ENCODE measurements around the gene PTPRR. TPM values are rescaled to one million over a fixed set of nuclear protein-coding genes. Genes with fewer than 3 reads are reported as not detected.

PTPRR gene
- total and polyA plus RNA-seq, 2 donors (not counting 1 experiment from before 2014, with no cell fraction given): 0.44 to 0.50 TPM

DNA sequence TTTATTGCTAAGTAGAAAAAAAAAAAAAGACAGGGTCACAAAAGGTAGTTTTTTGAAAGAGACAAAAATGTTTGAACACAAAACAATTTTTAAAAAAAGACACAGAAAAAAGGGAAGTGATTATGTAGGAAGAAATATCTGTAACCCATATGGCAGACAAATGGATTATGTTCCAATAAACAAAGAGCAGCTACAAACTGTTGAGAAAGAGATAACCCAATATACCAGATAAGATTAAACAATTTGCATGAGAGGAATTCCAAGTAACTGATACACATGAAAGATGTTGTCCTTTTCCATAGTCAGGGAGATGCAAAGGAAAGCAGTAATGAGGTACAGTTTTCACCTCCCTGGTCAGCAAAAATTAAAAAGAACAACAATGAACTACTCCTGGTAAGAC lies 44.9 kb downstream of the PTPRR start:
- Histone ChIP-seq H3K9me3 (ENCODE audit: control insufficient read depth, insufficient read depth, low read depth, low read length) (no peaks in the 10 kb centered on the region), H4K20me1 (ENCODE audit: control insufficient read depth, extremely low read depth, insufficient read depth, low read length) (no peaks in the 10 kb centered on the region), H2AFZ (ENCODE audit: low read length) (no peak overlapping the region), H3K4me2 (ENCODE audit: extremely low read depth, insufficient read depth, low read length) (no peak overlapping the region), H3K27me3 (ENCODE audit: control insufficient read depth, insufficient read depth, low read length) (no peaks in the 10 kb centered on the region), H3K36me3 (ENCODE audit: control insufficient read depth, insufficient read depth, low read length) (no peaks in the 10 kb centered on the region), H3K9ac (ENCODE audit: insufficient read depth, low read length) (no peak overlapping the region), H3K4me1 (ENCODE audit: control insufficient read depth, extremely low read depth, insufficient read depth, low read length) (no peaks in the 10 kb centered on the region), H3K27ac (ENCODE audit: insufficient read depth, low read length) (no peak overlapping the region), H3K4me3 (replicated peaks in 1 of 4; ENCODE audit: control extremely low read depth in 1 of 4, insufficient read depth in 1 of 4, low read depth in 3 of 4, low read length in 4 of 4) (no peak overlapping the region), H3K79me2 (ENCODE audit: control insufficient read depth, insufficient read depth, low read length) (no peaks in the 10 kb centered on the region)
- DNase-seq (ENCODE audit: low read depth in 2 of 2): no peak
- no peak for TF ChIP-seq EZH2 (IDR thresholded peaks at IDR 0.05; ENCODE audit: low read length, missing control alignments)
- TF ChIP-seq, protein P1, sequence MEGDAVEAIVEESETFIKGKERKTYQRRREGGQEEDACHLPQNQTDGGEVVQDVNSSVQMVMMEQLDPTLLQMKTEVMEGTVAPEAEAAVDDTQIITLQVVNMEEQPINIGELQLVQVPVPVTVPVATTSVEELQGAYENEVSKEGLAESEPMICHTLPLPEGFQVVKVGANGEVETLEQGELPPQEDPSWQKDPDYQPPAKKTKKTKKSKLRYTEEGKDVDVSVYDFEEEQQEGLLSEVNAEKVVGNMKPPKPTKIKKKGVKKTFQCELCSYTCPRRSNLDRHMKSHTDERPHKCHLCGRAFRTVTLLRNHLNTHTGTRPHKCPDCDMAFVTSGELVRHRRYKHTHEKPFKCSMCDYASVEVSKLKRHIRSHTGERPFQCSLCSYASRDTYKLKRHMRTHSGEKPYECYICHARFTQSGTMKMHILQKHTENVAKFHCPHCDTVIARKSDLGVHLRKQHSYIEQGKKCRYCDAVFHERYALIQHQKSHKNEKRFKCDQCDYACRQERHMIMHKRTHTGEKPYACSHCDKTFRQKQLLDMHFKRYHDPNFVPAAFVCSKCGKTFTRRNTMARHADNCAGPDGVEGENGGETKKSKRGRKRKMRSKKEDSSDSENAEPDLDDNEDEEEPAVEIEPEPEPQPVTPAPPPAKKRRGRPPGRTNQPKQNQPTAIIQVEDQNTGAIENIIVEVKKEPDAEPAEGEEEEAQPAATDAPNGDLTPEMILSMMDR (conservative IDR thresholded peaks at IDR 0.05 in 1 of 2, IDR thresholded peaks at IDR 0.05 in 1 of 2; ENCODE audit: low read depth in 1 of 2, low read length in 2 of 2): no peak

DNA sequence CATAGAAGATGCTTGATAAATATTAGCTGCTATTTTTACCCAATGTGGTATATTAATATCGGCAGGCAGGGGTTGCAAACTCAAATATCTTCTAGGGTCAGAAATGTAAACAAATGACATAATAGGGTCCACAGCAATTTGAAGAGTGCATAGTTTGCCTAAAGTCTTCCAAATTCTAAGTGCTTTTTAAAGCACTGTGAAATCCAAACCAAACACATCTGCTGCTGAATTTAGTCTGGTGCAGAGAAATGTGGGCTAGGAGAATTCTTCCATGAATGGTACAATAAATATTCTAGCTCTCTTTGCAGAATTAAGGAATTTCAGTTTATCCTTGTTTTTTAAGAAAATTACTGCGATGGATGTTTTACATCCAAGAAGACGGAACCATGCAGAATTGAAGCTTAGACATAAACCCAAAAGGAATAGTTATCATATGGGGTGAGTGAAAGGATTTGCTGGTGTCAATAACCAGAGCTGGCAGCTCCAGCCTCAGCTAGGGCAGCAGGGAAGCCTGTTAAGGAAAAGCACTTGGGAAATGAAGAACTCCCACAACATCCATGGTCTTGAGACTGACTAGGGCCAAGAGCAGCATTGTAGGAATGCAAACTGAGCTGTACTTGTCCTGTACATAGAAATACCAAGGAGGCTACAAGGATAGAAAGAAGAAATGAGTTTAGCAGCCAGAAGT lies 65.5 kb downstream of the PTPRR start:
- Histone ChIP-seq H3K4me2 (ENCODE audit: extremely low read depth, insufficient read depth, low read length) (no peak overlapping the region), H3K36me3 (ENCODE audit: control insufficient read depth, insufficient read depth, low read length) (no peaks in the 10 kb centered on the region), H3K27me3 (ENCODE audit: control insufficient read depth, insufficient read depth, low read length) (no peaks in the 10 kb centered on the region), H3K4me1 (ENCODE audit: control insufficient read depth, extremely low read depth, insufficient read depth, low read length) (no peaks in the 10 kb centered on the region), H3K79me2 (ENCODE audit: control insufficient read depth, insufficient read depth, low read length) (no peaks in the 10 kb centered on the region), H3K4me3 (replicated peaks in 1 of 4; ENCODE audit: control extremely low read depth in 1 of 4, insufficient read depth in 1 of 4, low read depth in 3 of 4, low read length in 4 of 4) (no peak overlapping the region), H3K27ac (ENCODE audit: insufficient read depth, low read length) (no peak overlapping the region), H4K20me1 (ENCODE audit: control insufficient read depth, extremely low read depth, insufficient read depth, low read length) (no peaks in the 10 kb centered on the region), H2AFZ (ENCODE audit: low read length) (no peak overlapping the region), H3K9me3 (ENCODE audit: control insufficient read depth, insufficient read depth, low read depth, low read length) (no peaks in the 10 kb centered on the region), H3K9ac (ENCODE audit: insufficient read depth, low read length) (no peak overlapping the region)
- no peak for DNase-seq (ENCODE audit: low read depth in 2 of 2)
- TF ChIP-seq, protein P1 (conservative IDR thresholded peaks at IDR 0.05 in 1 of 2, IDR thresholded peaks at IDR 0.05 in 1 of 2; ENCODE audit: low read depth in 1 of 2, low read length in 2 of 2): no peak
- no peak for TF ChIP-seq EZH2 (IDR thresholded peaks at IDR 0.05; ENCODE audit: low read length, missing control alignments)

DNA sequence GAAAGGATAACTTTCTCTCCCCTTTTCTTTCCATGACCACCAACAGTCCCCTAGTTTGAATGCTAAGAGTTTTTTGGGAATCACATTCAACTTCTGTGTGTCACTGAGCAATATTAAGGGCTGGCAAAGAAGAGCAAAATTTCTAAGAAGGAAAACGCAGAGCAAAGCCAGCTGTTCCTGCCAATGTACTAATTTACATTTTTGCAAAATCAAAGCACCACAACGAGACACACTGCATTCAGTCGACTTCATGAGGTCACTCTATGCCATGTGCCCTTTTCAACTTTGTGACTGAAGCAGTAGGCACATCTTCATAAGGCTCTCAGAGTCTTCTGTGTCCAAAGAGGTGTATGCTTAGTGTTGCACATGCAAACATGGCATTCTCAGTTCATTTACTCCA lies 66.4 kb downstream of the PTPRR start:
- Histone ChIP-seq H3K79me2 (ENCODE audit: control insufficient read depth, insufficient read depth, low read length) (no peaks in the 10 kb centered on the region), H3K9me3 (ENCODE audit: control insufficient read depth, insufficient read depth, low read depth, low read length) (no peaks in the 10 kb centered on the region)
- peak in 1 of 2 donors; percentile 36 for DNase-seq (ENCODE audit: low read depth in 2 of 2)

More for the DNA sequence above, 66.4 kb downstream of the PTPRR start:
- TF ChIP-seq, protein P1 (conservative IDR thresholded peaks at IDR 0.05 in 1 of 2, IDR thresholded peaks at IDR 0.05 in 1 of 2; ENCODE audit: low read depth in 1 of 2, low read length in 2 of 2): no peak
- TF ChIP-seq EZH2 (IDR thresholded peaks at IDR 0.05; ENCODE audit: low read length, missing control alignments): no peak
- Histone ChIP-seq H3K4me3 (replicated peaks in 1 of 4; ENCODE audit: control extremely low read depth in 1 of 4, insufficient read depth in 1 of 4, low read depth in 3 of 4, low read length in 4 of 4) (no peak overlapping the region), H3K9ac (ENCODE audit: insufficient read depth, low read length) (no peak overlapping the region), H3K4me2 (ENCODE audit: extremely low read depth, insufficient read depth, low read length) (no peak overlapping the region), H4K20me1 (ENCODE audit: control insufficient read depth, extremely low read depth, insufficient read depth, low read length) (no peaks in the 10 kb centered on the region), H3K27ac (ENCODE audit: insufficient read depth, low read length) (no peak overlapping the region), H3K4me1 (ENCODE audit: control insufficient read depth, extremely low read depth, insufficient read depth, low read length) (no peaks in the 10 kb centered on the region), H3K36me3 (ENCODE audit: control insufficient read depth, insufficient read depth, low read length) (no peaks in the 10 kb centered on the region), H2AFZ (ENCODE audit: low read length) (no peak overlapping the region), H3K27me3 (ENCODE audit: control insufficient read depth, insufficient read depth, low read length) (no peaks in the 10 kb centered on the region)

Data from fibroblast of lung (primary cell).